Measurements from ENCODE around the gene DPP3.
"Not testable (repeated sequence)": the region's sequence is repeated elsewhere in the genome, so short reads cannot be mapped to it uniquely, and the experiment has no call there.

GRCh38 chr11:66464116-66464515 is 16.1 kb upstream of the DPP3 start:
- not testable (repeated sequence) for TF ChIP-seq ZBTB21 (CRISPR knock-in tag; IDR thresholded peaks at IDR 0.05; ENCODE audit: borderline replicate concordance); ESRRA (CRISPR knock-in tag; IDR thresholded peaks at IDR 0.05; ENCODE audit: borderline replicate concordance); ATF6 (CRISPR knock-in tag; IDR thresholded peaks at IDR 0.05); CTCF (IDR thresholded peaks at IDR 0.05); GTF2I (CRISPR knock-in tag; conservative IDR thresholded peaks at IDR 0.05)

Data from WTC11 (cell line).